Right lobe of liver (tissue), 4 donors: ENCODE data around the gene VRK1.

Experiments
- CTCF ChIP-seq, 4 donors: fragments of 200-600 bp in 3 of 4; fragments of 450-650 bp in 1 of 4; IDR thresholded peaks; one replicate each; pipeline versions ENCODE4 v1.5.1 to v1.8.0; 2016 to 2022; ENCODE audit warnings: antibody characterized with exemption in 4 of 4, mild to moderate bottlenecking in 2 of 4
- POLR2A ChIP-seq: fragments of 450-650 bp; IDR thresholded peaks from one replicate; pipeline ENCODE4 v1.6.1; 2017; ENCODE audit warnings: antibody characterized with exemption, mild to moderate bottlenecking
- donor health status: DM: no; HTN: no; CAD: no.
- donor health status: DM: no; HTN: no; CAD: no.
- donor health status: DM: no; HTN: yes; CAD: no.

DNA sequence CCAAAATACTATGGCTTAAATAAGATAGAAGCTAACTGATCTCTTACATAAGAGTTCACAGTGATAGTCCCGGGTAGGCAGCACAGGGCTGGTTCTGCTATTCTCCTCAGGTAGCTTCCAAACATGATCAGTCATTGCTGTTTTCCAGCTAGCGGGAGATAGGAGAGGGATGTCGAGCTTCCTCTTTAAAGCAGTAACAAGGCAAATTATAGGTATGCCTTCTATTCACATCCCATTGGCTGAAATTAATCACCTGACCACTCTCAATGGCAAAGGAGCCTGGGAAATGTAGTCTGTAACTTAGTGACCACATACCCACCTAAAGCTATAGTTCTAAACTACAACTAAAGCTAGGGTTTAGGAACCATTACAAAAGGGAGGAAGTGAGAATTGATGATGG is 34.5 kb upstream of the VRK1 start:
- no peak for TF ChIP-seq CTCF (IDR thresholded peaks at IDR 0.05)
- TF ChIP-seq POLR2A, result no peak
